ENCODE data around the gene FOXN3. TPM values are rescaled to one million over a fixed set of nuclear protein-coding genes. Genes with fewer than 3 reads are reported as not detected.

Gene FOXN3
- total RNA-seq, 1 experiment from 2014 or later = 125 TPM

GRCh38 chr14:89352976-89353765, 63.9 kb downstream of the FOXN3 start:
- no peak overlapping the region for H3K18ac ChIP-seq (ENCODE audit: insufficient read length, low read depth, low read length)
- peak overlapping the region; percentile 93 for H3K27ac ChIP-seq (ENCODE audit: insufficient read length, low read depth, low read length)
- H3K9me3 ChIP-seq (ENCODE audit: control insufficient read depth, low read depth, low read length) = no peaks in the 10 kb centered on the region
- H4K20me1 ChIP-seq (ENCODE audit: control insufficient read depth, insufficient read depth, insufficient read length) = no peaks in the 10 kb centered on the region
- no peak overlapping the region; a peak in 1 of 5 replicates for H3K4me3 Mint-ChIP-seq
- no peaks in the 10 kb centered on the region for H3K27me3 Mint-ChIP-seq (ENCODE audit: low read depth)
- H3K27me3 ChIP-seq (ENCODE audit: insufficient read depth, low read length) = no peaks in the 10 kb centered on the region
- no peak overlapping the region for H3K4me2 ChIP-seq (ENCODE audit: insufficient read depth, insufficient read length, low read length)
- WGBS (ENCODE audit: extremely low coverage, insufficient read length, low lambda C conversion rate) = no CpG with 5 or more reads among the region's 6 CpGs
- no peak overlapping the region for H2BK20ac ChIP-seq (ENCODE audit: low read depth, low read length, poor library complexity, severe bottlenecking)
- no peaks in the 10 kb centered on the region for H3K79me1 ChIP-seq (ENCODE audit: insufficient read depth, low read depth, low read length, poor library complexity, severe bottlenecking)
- H2AK5ac ChIP-seq (ENCODE audit: insufficient read length, low read length) = no peak overlapping the region
- H2BK15ac ChIP-seq (ENCODE audit: low read depth, low read length) = no peak overlapping the region
- no peak for TF ChIP-seq CTCF (conservative IDR thresholded peaks at IDR 0.05)
- H3K23ac ChIP-seq (ENCODE audit: insufficient read length, low read depth, low read length) = no peak overlapping the region
- H3K79me2 ChIP-seq (ENCODE audit: insufficient read depth, low read length) = peaks cover 12% of the 10 kb centered on the region; the same call in 1 of the 2 replicates
- H3K4ac ChIP-seq (ENCODE audit: low read depth, low read length) = no peak overlapping the region; the same call in 1 of the 2 replicates
- no peak overlapping the region for H4K91ac ChIP-seq (ENCODE audit: insufficient read length, low read depth, low read length)
- H3K14ac ChIP-seq (ENCODE audit: insufficient read depth, low read length) = peak overlapping the region; percentile 69; the same call in 1 of the 2 replicates
- H2BK5ac ChIP-seq (ENCODE audit: insufficient read length, low read length) = no peak overlapping the region
- peaks cover 35% of the 10 kb centered on the region for H3K4me1 ChIP-seq (ENCODE audit: insufficient read depth, low read length)
- H3K56ac ChIP-seq (ENCODE audit: insufficient read length, low read depth, low read length) = no peak overlapping the region
- no peak overlapping the region for H4K5ac ChIP-seq (ENCODE audit: insufficient read length, low read depth, low read length)
- no peak overlapping the region for H2BK12ac ChIP-seq (ENCODE audit: insufficient read length, low read depth, low read length)
- H3K9me3 Mint-ChIP-seq = no peaks in the 10 kb centered on the region
- H3K27ac Mint-ChIP-seq = peak overlapping the region; percentile 82 to 98 (median 96)
- H3T11ph ChIP-seq (ENCODE audit: low read length) = no peak overlapping the region
- H2AFZ ChIP-seq (ENCODE audit: low read length) = no peak overlapping the region
- H3K36me3 Mint-ChIP-seq (ENCODE audit: insufficient read depth in 1 of 3, low read depth in 3 of 3) = peaks cover 21 to 45% (median 24%) of the 10 kb centered on the region in 3 experiments
- no peak for DNase-seq
- H4K8ac ChIP-seq (replicated peaks; ENCODE audit: insufficient read length, low read depth, low read length) = no peak overlapping the region
- H3K9ac ChIP-seq (ENCODE audit: extremely low read depth, insufficient read length, low read length) = no peak overlapping the region
- H3K23me2 ChIP-seq (ENCODE audit: insufficient read length, low read depth, low read length, poor library complexity, severe bottlenecking) = no peaks in the 10 kb centered on the region
- H2BK120ac ChIP-seq (ENCODE audit: low read depth, low read length, poor library complexity, severe bottlenecking) = no peak overlapping the region
- H3K4me1 Mint-ChIP-seq = peaks cover 55 to 63% of the 10 kb centered on the region in 2 experiments
